PC-9 (cell line): ENCODE measurements around the gene CDK5. TPM values are rescaled to one million over a fixed set of nuclear protein-coding genes. Genes with fewer than 3 reads are reported as not detected.

Experiments
- BruUV-seq: library from RNA; stranded (reverse); fragments of 400-500 nt; replicated peaks from 2 replicates; lab custom pipeline; 2021; lab: Mats Ljungman, UMichigan
- CTCF ChIA-PET: fragments of 300-600 bp; sonication (Branson Sonifier 250); formaldehyde crosslinking; loops from one replicate; lab custom pipeline; 2022; ENCODE audit warnings: antibody characterized with exemption; lab: Charles Lee
- POLR2A ChIA-PET: fragments of 300-600 bp; sonication (Branson Sonifier 250); formaldehyde crosslinking; loops from one replicate; lab custom pipeline; 2022; ENCODE audit warnings: antibody characterized with exemption; ENCODE audit not compliant: unreplicated experiment; lab: Charles Lee
- DNase-seq, 2 experiments: peaks; one replicate each; pipeline versions ENCODE4 v3.0.0 to v3.0.0-alpha.2; 2015 to 2022; ENCODE audit warnings: mixed read lengths in 1 of 2
- H2AFZ ChIP-seq: fragments of 200-600 bp; sonication (generic); 2 replicates; pipeline ENCODE4 v1.8.1; 2017; ENCODE audit warnings: antibody characterized with exemption
- H3F3A ChIP-seq: fragments of 200-600 bp; sonication (generic); 2 replicates; pipeline ENCODE4 v1.8.1; 2017; ENCODE audit warnings: antibody characterized with exemption, mild to moderate bottlenecking, low read depth; ENCODE audit not compliant: insufficient read depth
- H3K27ac ChIP-seq: fragments of 200-600 bp; sonication (generic); 2 replicates; pipeline ENCODE4 v1.6.1; 2016; ENCODE audit warnings: mixed run types
- H3K27me3 ChIP-seq: fragments of 200-600 bp; sonication (generic); 2 replicates; pipeline ENCODE4 v1.6.1; 2016; ENCODE audit warnings: low read depth, mixed run types; ENCODE audit not compliant: insufficient read depth
- H3K36me3 ChIP-seq: fragments of 200-600 bp; sonication (generic); 2 replicates; pipeline ENCODE4 v1.6.1; 2016; ENCODE audit warnings: low read depth, mixed run types
- H3K4me1 ChIP-seq: fragments of 200-600 bp; sonication (generic); replicated peaks from 2 replicates; pipeline ENCODE4 v1.6.1; 2016; ENCODE audit warnings: mixed run types; ENCODE audit not compliant: insufficient read depth
- H3K4me2 ChIP-seq: fragments of 200-600 bp; sonication (generic); 2 replicates; pipeline ENCODE4 v1.6.1; 2017; ENCODE audit warnings: mixed run types
- H3K4me3 ChIP-seq: fragments of 200-600 bp; sonication (generic); 2 replicates; pipeline ENCODE4 v1.6.1; 2016; ENCODE audit warnings: mixed run types
- H3K79me2 ChIP-seq: fragments of 200-600 bp; sonication (generic); 2 replicates; pipeline ENCODE4 v1.6.1; 2017; ENCODE audit warnings: low read depth, mixed run types
- H3K9me2 ChIP-seq: fragments of 200-600 bp; sonication (generic); 2 replicates; pipeline ENCODE4 v1.8.1; 2017; ENCODE audit warnings: mild to moderate bottlenecking; ENCODE audit not compliant: insufficient read depth
- H3K9me3 ChIP-seq: fragments of 200-600 bp; sonication (generic); 2 replicates; pipeline ENCODE4 v1.8.1; 2016; ENCODE audit warnings: low read depth; ENCODE audit not compliant: insufficient read depth
- H4K20me1 ChIP-seq: fragments of 200-600 bp; sonication (generic); 2 replicates; pipeline ENCODE4 v1.8.1; 2017; ENCODE audit not compliant: insufficient read depth
- CTCF ChIP-seq: fragments of 200-600 bp; sonication (generic); conservative IDR thresholded peaks from 2 replicates; pipeline ENCODE4 v1.6.1; 2017; ENCODE audit warnings: mixed run types, antibody characterized with exemption, mild to moderate bottlenecking, moderate library complexity
- EZH2 ChIP-seq: fragments of 200-600 bp; sonication (generic); IDR thresholded peaks from 2 replicates; pipeline ENCODE4 v1.8.0; 2017; ENCODE audit warnings: antibody characterized with exemption, low read depth
- intact Hi-C: fragments of 100-400 bp; cut with micrococcal nuclease; formaldehyde crosslinking; loops from one replicate; pipeline ENCODE4 v1.10.0; 2022; ENCODE audit not compliant: unreplicated experiment
- total RNA-seq: library from RNA; stranded (reverse); gene quantifications from 2 replicates; pipeline ENCODE4 v1.2.3, GENCODE V29; 2021

CDK5 gene
- total RNA-seq, 1 experiment from 2014 or later = 45.7 TPM

GRCh38 chr7:151046603-151047573, 10.8 kb downstream of the CDK5 start:
- ChIA-PET POLR2A (interaction anchor here (1.1 kb wide), 1 partner anchor 18 kb away, joined by 9 read pairs; the partner anchor contains the start of gene ABCB8), CTCF (interaction anchor here (0.6 kb wide), 1 partner anchor 310 kb away, joined by 6 read pairs; no protein-coding TSS in a partner anchor)
- no peaks in the 10 kb centered on the region for H3K36me3 ChIP-seq
- TF ChIP-seq EZH2 (no peak), CTCF (no peak)
- no peaks in the 10 kb centered on the region for H4K20me1 ChIP-seq
- intact Hi-C loops = no loop called here
- peak overlapping the region; percentile 40 for H3K4me2 ChIP-seq
- peak; percentile 78 to 93 for DNase-seq
- H3K27ac ChIP-seq = no peak overlapping the region
- H3K27me3 ChIP-seq = no peaks in the 10 kb centered on the region
- H3K79me2 ChIP-seq = no peaks in the 10 kb centered on the region
- H3K4me3 ChIP-seq = no peak overlapping the region
- H2AFZ ChIP-seq = no peak overlapping the region
- peaks cover 14% of the 10 kb centered on the region; the same call in 1 of the 2 replicates for H3F3A ChIP-seq
- no peaks in the 10 kb centered on the region for H3K9me2 ChIP-seq
- no peaks in the 10 kb centered on the region for H3K9me3 ChIP-seq
- BruUV-seq = no TSS peak
- peaks cover 18% of the 10 kb centered on the region for H3K4me1 ChIP-seq

GRCh38 chr7:151045967-151046366, 11.7 kb downstream of the CDK5 start:
- Histone ChIP-seq H2AFZ (no peak overlapping the region), H3K27me3 (no peaks in the 10 kb centered on the region), H3F3A (peaks cover 14% of the 10 kb centered on the region; the same call in 1 of the 2 replicates), H3K9me2 (no peaks in the 10 kb centered on the region), H3K79me2 (no peaks in the 10 kb centered on the region), H3K4me3 (no peak overlapping the region), H3K4me2 (no peak overlapping the region), H3K9me3 (no peaks in the 10 kb centered on the region), H3K4me1 (peaks cover 18% of the 10 kb centered on the region), H3K27ac (no peak overlapping the region), H3K36me3 (no peaks in the 10 kb centered on the region), H4K20me1 (no peaks in the 10 kb centered on the region)
- DNase-seq = no peak
- ChIA-PET POLR2A (no interaction called here), CTCF (no interaction called here)
- TF ChIP-seq EZH2 (no peak), CTCF (no peak)
- no TSS peak for BruUV-seq
- intact Hi-C loops = no loop called here

GRCh38 chr7:151045262-151045661, 12.4 kb downstream of the CDK5 start:
- ChIA-PET POLR2A (no interaction called here), CTCF (no interaction called here)
- no peaks in the 10 kb centered on the region for H4K20me1 ChIP-seq
- no peak overlapping the region for H3K4me3 ChIP-seq
- no peak overlapping the region for H3K27ac ChIP-seq
- H3F3A ChIP-seq = peaks cover 16% of the 10 kb centered on the region; the same call in 1 of the 2 replicates
- no peaks in the 10 kb centered on the region for H3K79me2 ChIP-seq
- no peaks in the 10 kb centered on the region for H3K9me2 ChIP-seq
- H3K27me3 ChIP-seq = no peaks in the 10 kb centered on the region
- no peak overlapping the region for H2AFZ ChIP-seq
- H3K9me3 ChIP-seq = no peaks in the 10 kb centered on the region
- no TSS peak for BruUV-seq
- no peak for DNase-seq
- intact Hi-C loops = no loop called here
- no peak overlapping the region for H3K4me2 ChIP-seq
- TF ChIP-seq EZH2 (no peak), CTCF (no peak)
- H3K36me3 ChIP-seq = no peaks in the 10 kb centered on the region
- H3K4me1 ChIP-seq = peaks cover 20% of the 10 kb centered on the region
